GM12872 (cell line): ENCODE data around the gene PDLIM3.

Source experiments
- CTCF ChIP-seq: IDR thresholded peaks from 3 replicates; pipeline ENCODE4 v1.5.1; 2011; ENCODE audit warnings: low read depth, mild to moderate bottlenecking, low read length, moderate library complexity; ENCODE audit not compliant: insufficient read depth

The PDLIM3 gene

GRCh38 chr4:185549095-185549639, 13.9 kb upstream of the PDLIM3 start:
- TF ChIP-seq CTCF: no peak

- TF ChIP-seq CTCF: no peak
These were observed 13.3 kb upstream of the PDLIM3 start for GRCh38 chr4:185548587-185548986.

- TF ChIP-seq CTCF: no peak
These were observed 11.0 kb upstream of the PDLIM3 start for GRCh38 chr4:185546335-185546734.

GRCh38 chr4:185542626-185543315, 7.5 kb upstream of the PDLIM3 start:
- TF ChIP-seq CTCF: no peak

- TF ChIP-seq CTCF: no peak
These were observed 6.0 kb upstream of the PDLIM3 start for GRCh38 chr4:185541251-185541727.

GRCh38 chr4:185540487-185541120, 5.3 kb upstream of the PDLIM3 start:
- TF ChIP-seq CTCF: no peak

- TF ChIP-seq CTCF: no peak
These were observed 4.7 kb upstream of the PDLIM3 start for GRCh38 chr4:185540040-185540439.
